WI38 (cell line): Measurements from ENCODE around the gene GLYR1.

Experiments used
- H3K4me3 ChIP-seq: 2 replicates; pipeline ENCODE4 v1.5.1; 2011; ENCODE audit warnings: low read depth, mild to moderate bottlenecking, control low read depth, low read length
- CTCF ChIP-seq: IDR thresholded peaks from 2 replicates; pipeline ENCODE4 v1.5.1; 2012; ENCODE audit warnings: low read depth, mild to moderate bottlenecking, control low read depth, low read length

The GLYR1 gene

GRCh38 chr16:4799171-4799855, 47.8 kb downstream of the GLYR1 start:
- TF ChIP-seq CTCF = no peak
- H3K4me3 ChIP-seq = no peak overlapping the region

- TF ChIP-seq CTCF = no peak
These were observed 48.6 kb downstream of the GLYR1 start for GRCh38 chr16:4798456-4798855.

GRCh38 chr16:4797805-4798252, 49.3 kb downstream of the GLYR1 start:
- no peak for TF ChIP-seq CTCF
- no peak overlapping the region for H3K4me3 ChIP-seq

More at GRCh38 chr16:4798456-4798855, 48.6 kb downstream of the GLYR1 start:
- no peak overlapping the region for H3K4me3 ChIP-seq

GRCh38 chr16:4796982-4797804, 49.9 kb downstream of the GLYR1 start:
- no peak overlapping the region for H3K4me3 ChIP-seq
- no peak for TF ChIP-seq CTCF

- H3K4me3 ChIP-seq = no peak overlapping the region
- no peak for TF ChIP-seq CTCF
These were observed 51.1 kb downstream of the GLYR1 start for GRCh38 chr16:4795828-4796572.

GRCh38 chr16:4795181-4795827, 51.8 kb downstream of the GLYR1 start, which contains the start of gene SMIM22:
Gene SMIM22 (plus strand): TSS chr16:4795369. CDS start chr16:4795735, 366 bp downstream.
- TF ChIP-seq CTCF = no peak
- H3K4me3 ChIP-seq = no peak within 1 kb of the TSS
